A549 (cell line): Measurements from ENCODE around the gene ACRBP. TPM values are rescaled to one million over a fixed set of nuclear protein-coding genes. Genes with fewer than 3 reads are reported as not detected.

ENCODE experiments used
- ATAC-seq, 2 experiments: fragments of 200-7000 bp in 1 of 2; fragments of >200 bp in 1 of 2; cut with Nextera tagmentation in 1 of 2; cut with Tn5 transposase in 1 of 2; 3 replicates each; pipeline versions ENCODE4 v1.8.0 to v1.9.1; 2018 to 2020; ENCODE audit warnings: mild to moderate bottlenecking in 1 of 2, moderate library complexity in 1 of 2
- CTCF ChIA-PET: fragments of 300-600 bp; sonication (Branson Sonifier 250); formaldehyde crosslinking; extraction: SDS; loops from one replicate; lab custom pipeline; 2021; ENCODE audit warnings: antibody characterized with exemption, inconsistent platforms; lab: Yijun Ruan, JAX
- POLR2A ChIA-PET: fragments of 350-600 bp; formaldehyde crosslinking; extraction: SDS; loops from one replicate; lab custom pipeline; 2021; ENCODE audit warnings: antibody characterized with exemption, inconsistent platforms; lab: Yijun Ruan, JAX
- DNase-seq, 2 experiments: peaks; one replicate each; pipeline versions ENCODE4 v3.0.0 to v3.0.0-alpha.2; 2011 to 2016; ENCODE audit warnings: low read depth in 1 of 2, low spot score in 1 of 2
- FAIRE-seq: peaks from 2 replicates; lab custom pipeline; 2011; peaks lifted over from hg19 to GRCh38; lab: Jason Lieb, UNC
- H3K27ac ChIP-seq, 2 experiments: fragments of >200 bp; sonication (Bioruptor Twin); formaldehyde crosslinking; 3 replicates each; pipeline ENCODE4 v1.5.1; 2016 to 2017
- H3K4me1 ChIP-seq: fragments of >200 bp; sonication (Bioruptor Twin); formaldehyde crosslinking; 3 replicates; pipeline ENCODE4 v1.6.1; 2016
- H3K4me2 ChIP-seq: fragments of >200 bp; sonication (Bioruptor Twin); formaldehyde crosslinking; 3 replicates; pipeline ENCODE4 v1.6.1; 2016
- H3K4me3 ChIP-seq: fragments of >200 bp; sonication (Bioruptor Twin); formaldehyde crosslinking; 3 replicates; pipeline ENCODE4 v1.5.1; 2016
- H3K9me3 ChIP-seq: fragments of >200 bp; sonication (Bioruptor Twin); formaldehyde crosslinking; 3 replicates; pipeline ENCODE4 v1.6.1; 2016
- CBX2 ChIP-seq: fragments of 200-600 bp; sonication (generic); IDR thresholded peaks from 2 replicates; pipeline ENCODE4 v1.6.1; 2016; ENCODE audit warnings: low read depth, mild to moderate bottlenecking, borderline replicate concordance
- CBX8 ChIP-seq: fragments of 200-600 bp; sonication (generic); IDR thresholded peaks from 2 replicates; pipeline ENCODE4 v1.6.1; 2016
- CEBPB ChIP-seq, 2 experiments: fragments of >200 bp in 1 of 2; sonication (Bioruptor Twin) in 1 of 2; formaldehyde crosslinking in 1 of 2; IDR thresholded peaks; 2 replicates each; pipeline ENCODE4 v1.6.1; 2012 to 2016
- CHD2 ChIP-seq: fragments of 150-350 bp; IDR thresholded peaks from 2 replicates; pipeline ENCODE4 v1.6.1; 2014; ENCODE audit warnings: low read length; ENCODE audit not compliant: partially characterized antibody
- E2F6 ChIP-seq: IDR thresholded peaks from 2 replicates; pipeline ENCODE4 v1.6.1; 2012; ENCODE audit warnings: low read depth, borderline replicate concordance
- EP300 ChIP-seq, 2 experiments: fragments of >200 bp; sonication (Bioruptor Twin); formaldehyde crosslinking; IDR thresholded peaks; 2 replicates in 1 of 2; 3 replicates in 1 of 2; pipeline ENCODE4 v1.6.1; 2016 to 2017
- FOSB ChIP-seq: fragments of 250-450 bp; sonication (Bioruptor Pico); IDR thresholded peaks from 2 replicates; pipeline ENCODE4 v1.5.0; 2020; ENCODE audit warnings: mild to moderate bottlenecking, moderate library complexity
- FOSL2 ChIP-seq, 2 experiments: fragments of 450-650 bp in 1 of 2; fragments of >200 bp in 1 of 2; sonication (Bioruptor Twin) in 1 of 2; formaldehyde crosslinking; IDR thresholded peaks; 2 replicates each; pipeline versions ENCODE4 v1.5.0 to v1.6.1; 2016 to 2020; ENCODE audit warnings: mild to moderate bottlenecking in 1 of 2, moderate library complexity in 1 of 2
- GATA3 ChIP-seq: IDR thresholded peaks from 2 replicates; pipeline ENCODE4 v1.6.1; 2012; ENCODE audit warnings: borderline replicate concordance
- HDAC2 ChIP-seq: fragments of 200-600 bp; sonication (generic); IDR thresholded peaks from 2 replicates; pipeline ENCODE4 v1.6.1; 2016
- JUNB ChIP-seq: fragments of >200 bp; sonication (Bioruptor Twin); formaldehyde crosslinking; IDR thresholded peaks from 2 replicates; pipeline ENCODE4 v1.6.1; 2016
- KDM5A ChIP-seq: fragments of 200-600 bp; sonication (generic); IDR thresholded peaks from 2 replicates; pipeline ENCODE4 v1.6.1; 2016; ENCODE audit warnings: antibody characterized with exemption, mild to moderate bottlenecking
- MAX ChIP-seq: IDR thresholded peaks from 2 replicates; pipeline ENCODE4 v1.6.1; 2012
- POLR2A ChIP-seq: IDR thresholded peaks from 2 replicates; pipeline ENCODE4 v1.6.1; 2012; ENCODE audit warnings: mild to moderate bottlenecking, low read length
- RAD21 ChIP-seq, 2 experiments: fragments of >200 bp in 1 of 2; sonication (Bioruptor Twin) in 1 of 2; formaldehyde crosslinking in 1 of 2; IDR thresholded peaks in 1 of 2; conservative IDR thresholded peaks in 1 of 2; 2 replicates in 1 of 2; 3 replicates in 1 of 2; pipeline ENCODE4 v1.6.1; 2012 to 2018; ENCODE audit warnings: inconsistent platforms in 1 of 2
- RCOR1 ChIP-seq: fragments of 150-350 bp; IDR thresholded peaks from 2 replicates; pipeline ENCODE4 v1.6.1; 2014; ENCODE audit warnings: antibody characterized with exemption, low read length, low read depth
- REST ChIP-seq: fragments of 200-600 bp; sonication (generic); IDR thresholded peaks from 2 replicates; pipeline ENCODE4 v1.6.1; 2016; ENCODE audit warnings: antibody characterized with exemption, mild to moderate bottlenecking, moderate library complexity
- RFX5 ChIP-seq: fragments of 450-650 bp; IDR thresholded peaks from 2 replicates; pipeline ENCODE4 v1.7.1; 2014; ENCODE audit warnings: antibody characterized with exemption, mild to moderate bottlenecking, moderate library complexity
- TFCP2L1 ChIP-seq: fragments of 250-450 bp; sonication (Bioruptor Pico); IDR thresholded peaks from 2 replicates; pipeline ENCODE4 v1.5.0; 2021; ENCODE audit warnings: mild to moderate bottlenecking
- TP53 ChIP-seq: fragments of 250-450 bp; sonication (Bioruptor Pico); IDR thresholded peaks from 2 replicates; pipeline ENCODE4 v1.5.0; 2021; ENCODE audit warnings: mild to moderate bottlenecking, moderate library complexity
- ZC3H11A ChIP-seq: fragments of 450-650 bp; IDR thresholded peaks from 2 replicates; pipeline ENCODE4 v1.6.1; 2014; ENCODE audit warnings: antibody characterized with exemption, mild to moderate bottlenecking
- WGBS: methylation state at CpG from one replicate; pipeline ENCODE4 v1.1.6; 2017; ENCODE audit errors: missing lambda C conversion rate; 5-methylcytosine and 5-hydroxymethylcytosine counted together
- polyA plus RNA-seq, 4 experiments: library from polyadenylated mRNA; depleted of rRNA in 3 of 4; stranded (reverse); fragments of >200 nt; fragmentation: RNase III in 1 of 4; extraction: RNeasy Plus Mini Kit Qiagen cat#74134 plus additional on column Dnase treatment in 1 of 4; gene quantifications; 2 replicates in 3 of 4; 3 replicates in 1 of 4; pipeline ENCODE4 v1.2.3, GENCODE V29; 2011 to 2017
- TF ChIP-seq, protein P1 (sequence below): IDR thresholded peaks from 2 replicates; pipeline ENCODE4 v1.6.1; 2012

Gene ACRBP
- polyA plus RNA-seq, 2 of the 4 experiments (the other 2 are of a cell fraction) = 0.34 to 0.70 TPM

- TF ChIP-seq, protein P1, sequence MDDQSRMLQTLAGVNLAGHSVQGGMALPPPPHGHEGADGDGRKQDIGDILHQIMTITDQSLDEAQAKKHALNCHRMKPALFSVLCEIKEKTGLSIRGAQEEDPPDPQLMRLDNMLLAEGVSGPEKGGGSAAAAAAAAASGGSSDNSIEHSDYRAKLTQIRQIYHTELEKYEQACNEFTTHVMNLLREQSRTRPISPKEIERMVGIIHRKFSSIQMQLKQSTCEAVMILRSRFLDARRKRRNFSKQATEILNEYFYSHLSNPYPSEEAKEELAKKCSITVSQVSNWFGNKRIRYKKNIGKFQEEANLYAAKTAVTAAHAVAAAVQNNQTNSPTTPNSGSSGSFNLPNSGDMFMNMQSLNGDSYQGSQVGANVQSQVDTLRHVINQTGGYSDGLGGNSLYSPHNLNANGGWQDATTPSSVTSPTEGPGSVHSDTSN = peak; percentile 80
- TF ChIP-seq JUNB (no peak), GATA3 (no peak; the same call in none of the 2 replicates), FOSL2 (IDR thresholded peaks at IDR 0.05) (no peak), FOSL2 (CRISPR knock-in tag; IDR thresholded peaks at IDR 0.05) (peak; percentile 42), CHD2 (peak; percentile 77), CBX2 (no peak), TP53 (CRISPR knock-in tag) (peak; percentile 82; the same call in 1 of the 2 replicates), CBX8 (no peak), RFX5 (no peak), CEBPB (IDR thresholded peaks at IDR 0.05) (peak in 1 of 2 experiments; percentile 58; a peak in 2 of 4 replicates), KDM5A (no peak), EP300 (IDR thresholded peaks at IDR 0.05) (no peak), MAX (peak; percentile 91), RCOR1 (no peak), RAD21 (conservative IDR thresholded peaks at IDR 0.05 in 1 of 2, IDR thresholded peaks at IDR 0.05 in 1 of 2) (0 out of 5 replicates have a peak, but pooled peaks of 1 of the 2 experiments have one; percentile 13), HDAC2 (no peak)
Observed at GRCh38 chr12:6688999-6689882, 42.0 kb upstream of the ACRBP start, which contains the start of gene ZNF384 (continued).

- TF ChIP-seq E2F6 (no peak), REST (no peak), FOSB (CRISPR knock-in tag) (peak; percentile 62; the same call in 1 of the 2 replicates), POLR2A (peak; percentile 47), TFCP2L1 (0 out of 2 replicates have a peak, but pooled peaks have one; percentile 61), ZC3H11A (no peak), FOSL2 (IDR thresholded peaks at IDR 0.05) (no peak), FOSL2 (CRISPR knock-in tag; IDR thresholded peaks at IDR 0.05) (peak; percentile 18; the same call in 1 of the 2 replicates)
- Histone ChIP-seq H3K4me1 (peaks cover 18% of the 10 kb centered on the region; the same call in 2 of the 3 replicates), H3K27ac (peak overlapping the region; percentile 98 to 100), H3K9me3 (no peaks in the 10 kb centered on the region), H3K4me2 (peak overlapping the region; percentile 96), H3K4me3 (peak overlapping the region; percentile 94)
- FAIRE-seq (no peak), DNase-seq (peak in 1 of 2 experiments; percentile 92), ATAC-seq (peak in 1 of 2 experiments; percentile 7; a peak in 4 of 6 replicates)
- CTCF ChIA-PET = interaction anchor here (1.3 to 2.6 kb wide), 8 partner anchors 10 to 181 kb away, joined by 5 to 13 read pairs (median 6); partner anchors contain the start of genes COPS7A and MLF2
- WGBS = 3% methylated on average over 10 of the region's 13 CpGs
- POLR2A ChIA-PET = interaction anchor here (0.5 to 2.1 kb wide), 19 partner anchors 9 to 336 kb away, joined by 4 to 86 read pairs (median 7); partner anchors contain the start of genes CDCA3, COPS7A, GAPDH and MLF2
Observed at GRCh38 chr12:6688543-6688998, 41.3 kb upstream of the ACRBP start.
